Stomach smooth muscle (tissue), 2 donors: ENCODE data around the gene DHRS4L2.
"Not testable (repeated sequence)": the region's sequence is repeated elsewhere in the genome, so short reads cannot be mapped to it uniquely, and the experiment has no call there.

ENCODE experiments used
- H3K27ac ChIP-seq: one replicate; pipeline ENCODE4 v1.7.0; 2013; ENCODE audit warnings: mild to moderate bottlenecking, low read length, inconsistent platforms
- H3K27me3 ChIP-seq, 2 donors: one replicate each; pipeline ENCODE4 v1.7.0; 2013; ENCODE audit warnings: low read length in 2 of 2; ENCODE audit not compliant: insufficient read depth in 2 of 2, control insufficient read depth in 1 of 2
- H3K36me3 ChIP-seq, 2 donors: one replicate each; pipeline ENCODE4 v1.7.0; 2013; ENCODE audit warnings: low read length in 2 of 2; ENCODE audit not compliant: control insufficient read depth in 2 of 2, insufficient read depth in 2 of 2
- H3K4me1 ChIP-seq: one replicate; pipeline ENCODE4 v1.7.0; 2013; ENCODE audit warnings: low read length; ENCODE audit not compliant: control insufficient read depth, insufficient read depth
- H3K4me3 ChIP-seq, 2 donors: one replicate each; pipeline ENCODE4 v1.7.0; 2013; ENCODE audit warnings: low read length in 2 of 2
- H3K9ac ChIP-seq, 2 donors: one replicate each; pipeline ENCODE4 v1.7.0; 2013; ENCODE audit warnings: low read length in 2 of 2, mild to moderate bottlenecking in 1 of 2
- H3K9me3 ChIP-seq, 2 donors: one replicate each; pipeline ENCODE4 v1.7.0; 2013; ENCODE audit warnings: low read length in 2 of 2; ENCODE audit not compliant: control insufficient read depth in 2 of 2
- donor health status: healthy.
- donor health status: Pancreatic carcinoma.

The DHRS4L2 gene

GRCh38 chr14:24001078-24001477 lies 12.3 kb downstream of the DHRS4L2 start:
- not testable (repeated sequence) for H3K36me3 ChIP-seq, H3K4me1 ChIP-seq, H3K27ac ChIP-seq, H3K9me3 ChIP-seq, H3K9ac ChIP-seq, H3K4me3 ChIP-seq, H3K27me3 ChIP-seq

DNA sequence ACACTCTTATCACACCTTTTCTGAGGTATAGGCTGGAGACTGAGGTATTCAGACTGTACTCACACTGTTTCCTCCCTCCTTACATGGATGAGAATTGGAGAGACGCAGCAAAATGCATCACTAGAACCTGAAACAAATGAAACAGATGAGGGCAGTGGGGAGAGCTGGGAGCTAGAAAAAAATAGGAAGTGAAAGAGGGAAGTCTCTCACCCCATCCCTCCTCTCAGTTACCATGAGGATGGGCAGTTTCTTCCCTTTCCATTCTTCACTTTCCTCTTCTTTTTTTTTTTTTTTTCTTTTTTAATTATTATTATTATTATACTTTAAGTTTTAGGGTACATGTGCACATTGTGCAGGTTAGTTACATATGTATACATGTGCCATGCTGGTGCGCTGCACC lies 12.9 kb downstream of the DHRS4L2 start:
- not testable (repeated sequence) for H3K4me3 ChIP-seq, H3K4me1 ChIP-seq, H3K36me3 ChIP-seq, H3K27ac ChIP-seq, H3K9ac ChIP-seq, H3K9me3 ChIP-seq, H3K27me3 ChIP-seq

- H3K27ac ChIP-seq, H3K9me3 ChIP-seq, H3K27me3 ChIP-seq, H3K36me3 ChIP-seq, H3K9ac ChIP-seq, H3K4me1 ChIP-seq: not testable (repeated sequence)
- peak overlapping the region; percentile 43 to 60 for H3K4me3 ChIP-seq
Measured at GRCh38 chr14:24006471-24006816, 17.7 kb downstream of the DHRS4L2 start.

- not testable (repeated sequence) for H3K27ac ChIP-seq, H3K27me3 ChIP-seq, H3K4me1 ChIP-seq, H3K9ac ChIP-seq, H3K9me3 ChIP-seq, H3K36me3 ChIP-seq
- peak overlapping the region; percentile 43 to 60 for H3K4me3 ChIP-seq
Measured at GRCh38 chr14:24006817-24007652, 18.3 kb downstream of the DHRS4L2 start.

DNA sequence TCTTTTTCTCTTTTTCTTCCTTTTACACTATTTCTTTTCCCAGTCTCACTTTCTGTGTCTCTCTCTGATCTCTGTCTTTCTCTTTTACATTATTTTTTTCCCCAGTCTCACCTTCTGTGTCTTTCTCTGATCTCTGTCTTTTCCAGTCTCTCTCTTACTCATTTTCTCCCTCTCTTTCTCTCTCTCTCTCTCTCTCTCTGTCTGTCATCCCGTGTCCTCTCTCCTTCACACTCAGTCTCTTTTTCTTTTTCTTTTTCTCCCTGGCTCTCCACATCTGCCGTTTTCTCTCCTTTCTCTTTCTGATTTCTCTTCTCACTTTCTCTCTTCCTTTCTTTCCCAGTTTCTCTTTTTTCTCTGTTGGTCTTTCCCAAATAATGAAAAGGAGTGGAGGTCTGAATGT lies 22.3 kb downstream of the DHRS4L2 start:
- peaks cover 4% of the 10 kb centered on the region for H3K4me1 ChIP-seq
- no peak overlapping the region for H3K27ac ChIP-seq
- H3K4me3 ChIP-seq = no peak overlapping the region
- no peak overlapping the region for H3K9ac ChIP-seq
- no peaks in the 10 kb centered on the region for H3K27me3 ChIP-seq
- no peaks in the 10 kb centered on the region for H3K9me3 ChIP-seq
- no peaks in the 10 kb centered on the region for H3K36me3 ChIP-seq

- not testable (repeated sequence) for H3K36me3 ChIP-seq, H3K4me3 ChIP-seq, H3K27me3 ChIP-seq, H3K27ac ChIP-seq, H3K9ac ChIP-seq, H3K9me3 ChIP-seq, H3K4me1 ChIP-seq
Measured at GRCh38 chr14:24012726-24013273, 24.1 kb downstream of the DHRS4L2 start.

DNA sequence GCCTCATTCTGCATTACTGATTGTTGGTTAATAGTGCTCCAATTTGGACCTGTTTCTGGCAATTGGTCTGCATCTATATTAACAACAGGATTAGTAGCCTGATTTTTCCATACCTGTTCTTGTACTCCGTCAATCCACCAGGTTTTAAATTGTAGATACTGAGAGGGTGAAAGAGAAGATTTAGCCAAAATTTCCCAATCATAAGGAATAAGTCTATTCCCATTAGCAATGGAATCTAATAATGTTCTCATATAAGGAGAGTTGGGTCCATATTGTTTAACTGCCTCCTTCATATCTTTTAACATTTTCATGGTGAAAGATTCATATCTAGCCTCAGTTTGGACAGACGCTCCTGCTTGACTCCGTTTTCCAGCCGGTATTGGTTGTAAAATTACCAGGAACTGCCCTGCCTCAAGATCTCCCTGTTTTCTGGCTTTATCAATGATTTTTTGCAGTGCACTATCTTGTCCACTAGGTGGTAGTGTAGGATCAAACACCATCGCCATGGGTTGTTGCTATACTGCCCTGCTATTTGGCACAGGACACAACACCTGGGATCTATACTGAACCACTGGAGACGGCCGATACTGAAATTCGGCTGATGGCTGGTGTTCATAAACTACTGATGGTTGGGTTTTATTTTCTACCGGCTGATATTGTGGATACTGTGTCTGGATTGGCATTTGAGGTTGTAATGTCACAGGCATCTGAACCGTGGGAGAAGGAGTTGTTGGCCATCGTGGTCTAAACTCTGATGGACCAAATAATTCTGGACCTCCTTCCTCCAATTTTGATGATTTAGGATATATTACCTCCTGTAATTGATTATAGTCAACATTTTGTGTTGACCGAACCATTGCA lies 25.2 kb downstream of the DHRS4L2 start:
- no peaks in the 10 kb centered on the region for H3K36me3 ChIP-seq
- no peaks in the 10 kb centered on the region for H3K27me3 ChIP-seq
- peaks cover 4% of the 10 kb centered on the region for H3K4me1 ChIP-seq
- H3K9ac ChIP-seq = no peak overlapping the region
- H3K9me3 ChIP-seq = no peaks in the 10 kb centered on the region
- H3K27ac ChIP-seq = no peak overlapping the region
- no peak overlapping the region for H3K4me3 ChIP-seq

- not testable (repeated sequence) for H3K36me3 ChIP-seq, H3K9ac ChIP-seq, H3K4me1 ChIP-seq, H3K9me3 ChIP-seq, H3K4me3 ChIP-seq, H3K27me3 ChIP-seq, H3K27ac ChIP-seq
Measured at GRCh38 chr14:24015745-24016144, 27.0 kb downstream of the DHRS4L2 start.

- not testable (repeated sequence) for H3K4me3 ChIP-seq, H3K36me3 ChIP-seq, H3K27ac ChIP-seq, H3K9ac ChIP-seq, H3K27me3 ChIP-seq, H3K9me3 ChIP-seq, H3K4me1 ChIP-seq
Measured at GRCh38 chr14:24018978-24019377, 30.2 kb downstream of the DHRS4L2 start.

DNA sequence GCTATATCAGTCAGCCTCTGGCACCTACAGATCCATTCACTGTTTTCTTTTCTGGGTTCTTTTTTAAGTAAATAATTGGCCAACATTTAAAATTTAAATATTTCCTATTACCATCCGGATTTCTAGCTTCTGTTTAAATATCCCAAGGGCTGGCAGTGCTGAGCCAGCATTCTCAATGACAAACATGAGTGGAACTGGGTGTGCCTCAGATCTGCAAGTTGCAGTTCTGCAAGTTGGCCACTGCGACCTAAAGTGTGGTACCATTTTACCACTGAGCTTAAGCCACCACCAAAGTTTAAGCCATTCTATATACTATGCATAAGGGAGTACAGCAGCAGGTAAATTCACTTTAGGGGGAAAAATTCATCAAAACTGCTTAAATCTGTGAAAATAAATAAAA lies 31.2 kb downstream of the DHRS4L2 start:
- H3K9me3 ChIP-seq, H3K4me3 ChIP-seq, H3K27ac ChIP-seq, H3K36me3 ChIP-seq, H3K4me1 ChIP-seq, H3K9ac ChIP-seq, H3K27me3 ChIP-seq: not testable (repeated sequence)

DNA sequence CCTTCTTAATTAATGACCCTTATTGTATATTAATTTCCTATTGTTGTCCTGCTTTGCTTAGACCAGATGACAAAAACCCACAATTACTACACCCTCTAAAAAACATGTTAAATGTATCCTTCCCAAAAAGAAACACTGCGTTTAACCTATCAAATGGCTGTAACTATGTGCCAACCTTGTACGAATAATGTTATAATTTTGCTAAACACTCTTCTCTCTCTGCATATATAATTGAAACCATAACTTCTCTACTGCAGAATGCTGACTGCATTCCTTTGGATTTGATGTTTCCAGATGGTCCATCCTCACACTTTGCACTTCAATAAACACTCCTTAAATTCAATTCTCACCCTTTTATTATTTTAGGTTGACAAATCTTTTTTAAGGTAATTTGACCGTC lies 31.8 kb downstream of the DHRS4L2 start:
- not testable (repeated sequence) for H3K9ac ChIP-seq, H3K27me3 ChIP-seq, H3K27ac ChIP-seq, H3K9me3 ChIP-seq, H3K4me3 ChIP-seq, H3K36me3 ChIP-seq, H3K4me1 ChIP-seq
